ENCODE data around the gene CSTB. TPM values are rescaled to one million over a fixed set of nuclear protein-coding genes. Genes with fewer than 3 reads are reported as not detected.

Gene CSTB
- total and polyA plus RNA-seq, 2 experiments from 2014 or later, result 24.1 to 120 TPM

- Histone ChIP-seq H3K9me2 (replicated peaks; ENCODE audit: insufficient read depth) (no peaks in the 10 kb centered on the region), H3K4me2 (no peak overlapping the region), H2AFZ (no peak overlapping the region), H3K9me3 (ENCODE audit: low read depth) (no peaks in the 10 kb centered on the region), H3K27me3 (no peaks in the 10 kb centered on the region), H3K27ac (no peak overlapping the region), H3K79me2 (peaks cover 25% of the 10 kb centered on the region), H3K36me3 (replicated peaks; ENCODE audit: insufficient read depth, low read depth) (no peaks in the 10 kb centered on the region), H4K20me1 (ENCODE audit: insufficient read depth, poor library complexity, severe bottlenecking) (no peaks in the 10 kb centered on the region), H3K4me3 (no peak overlapping the region), H3K4me1 (ENCODE audit: insufficient read depth) (peaks cover 5% of the 10 kb centered on the region)
- DNase-seq (ENCODE audit: low spot score), result no peak
- no peak for TF ChIP-seq EZH2 (IDR thresholded peaks at IDR 0.05; ENCODE audit: borderline replicate concordance)
- no peak for TF ChIP-seq CTCF (IDR thresholded peaks at IDR 0.05; ENCODE audit: poor library complexity)
- no peak for TF ChIP-seq EZH2phosphoT487 (IDR thresholded peaks at IDR 0.05; ENCODE audit: low read depth, severe bottlenecking, unreplicated experiment)
- WGBS (ENCODE audit: low lambda C conversion rate, missing lambda C conversion rate), result 99% methylated on average over 38 of the region's 38 CpGs
Observed at GRCh38 chr21:43786807-43787440, 10.8 kb upstream of the CSTB start.

- H3K4me2 ChIP-seq, result no peak overlapping the region
- H3K79me2 ChIP-seq, result peaks cover 20% of the 10 kb centered on the region
- no peak overlapping the region for H3K4me3 ChIP-seq
- peaks cover 5% of the 10 kb centered on the region for H3K4me1 ChIP-seq (ENCODE audit: insufficient read depth)
- no peaks in the 10 kb centered on the region for H4K20me1 ChIP-seq (ENCODE audit: insufficient read depth, poor library complexity, severe bottlenecking)
- no peak for TF ChIP-seq EZH2phosphoT487 (IDR thresholded peaks at IDR 0.05; ENCODE audit: low read depth, severe bottlenecking, unreplicated experiment)
- no peak for TF ChIP-seq CTCF (IDR thresholded peaks at IDR 0.05; ENCODE audit: poor library complexity)
- TF ChIP-seq EZH2 (IDR thresholded peaks at IDR 0.05; ENCODE audit: borderline replicate concordance), result no peak
- no peaks in the 10 kb centered on the region for H3K27me3 ChIP-seq
- H3K9me2 ChIP-seq (replicated peaks; ENCODE audit: insufficient read depth), result no peaks in the 10 kb centered on the region
- no peaks in the 10 kb centered on the region for H3K36me3 ChIP-seq (replicated peaks; ENCODE audit: insufficient read depth, low read depth)
- H2AFZ ChIP-seq, result no peak overlapping the region
- H3K9me3 ChIP-seq (ENCODE audit: low read depth), result no peaks in the 10 kb centered on the region
- DNase-seq (ENCODE audit: low spot score), result no peak
- WGBS (ENCODE audit: low lambda C conversion rate, missing lambda C conversion rate), result 94% methylated on average over 18 of the region's 18 CpGs
- H3K27ac ChIP-seq, result no peak overlapping the region
Observed at GRCh38 chr21:43786300-43786806, 10.2 kb upstream of the CSTB start.

GRCh38 chr21:43785134-43785533 lies 9.0 kb upstream of the CSTB start:
- WGBS (ENCODE audit: low lambda C conversion rate, missing lambda C conversion rate), result 69% methylated on average over 3 of the region's 3 CpGs
- Histone ChIP-seq H2AFZ (no peak overlapping the region), H4K20me1 (ENCODE audit: insufficient read depth, poor library complexity, severe bottlenecking) (no peaks in the 10 kb centered on the region), H3K4me3 (no peak overlapping the region), H3K27ac (no peak overlapping the region), H3K9me2 (replicated peaks; ENCODE audit: insufficient read depth) (no peaks in the 10 kb centered on the region), H3K4me1 (ENCODE audit: insufficient read depth) (no peaks in the 10 kb centered on the region), H3K9me3 (ENCODE audit: low read depth) (no peaks in the 10 kb centered on the region), H3K4me2 (no peak overlapping the region), H3K27me3 (no peaks in the 10 kb centered on the region), H3K36me3 (replicated peaks; ENCODE audit: insufficient read depth, low read depth) (no peaks in the 10 kb centered on the region), H3K79me2 (peaks cover 7% of the 10 kb centered on the region)
- DNase-seq (ENCODE audit: low spot score), result no peak
- TF ChIP-seq CTCF (IDR thresholded peaks at IDR 0.05; ENCODE audit: poor library complexity), result no peak
- TF ChIP-seq EZH2 (IDR thresholded peaks at IDR 0.05; ENCODE audit: borderline replicate concordance), result no peak

Data from hepatocyte (in vitro differentiated cells).